ENCODE results near the gene AK1. TPM values are rescaled to one million over a fixed set of nuclear protein-coding genes. Genes with fewer than 3 reads are reported as not detected.
A peak's percentile ranks its signal among the peaks of the same experiment; 100 is the strongest.

Gene AK1
- total RNA-seq = 60.4 and 80.7 TPM in 2 replicates

GRCh38 chr9:127877566-127877998 is at the start of gene AK1:
TSS of gene AK1 (minus strand) at chr9:127877675. CDS start at chr9:127874617, 3,058 bp downstream.

GRCh38 chr9:127916720-127917581 is 39.5 kb upstream of the AK1 start, which contains the start of gene ST6GALNAC4:
TSS of gene ST6GALNAC4 (minus strand) at chr9:127917041. CDS start at chr9:127916419, 622 bp downstream.

DNA sequence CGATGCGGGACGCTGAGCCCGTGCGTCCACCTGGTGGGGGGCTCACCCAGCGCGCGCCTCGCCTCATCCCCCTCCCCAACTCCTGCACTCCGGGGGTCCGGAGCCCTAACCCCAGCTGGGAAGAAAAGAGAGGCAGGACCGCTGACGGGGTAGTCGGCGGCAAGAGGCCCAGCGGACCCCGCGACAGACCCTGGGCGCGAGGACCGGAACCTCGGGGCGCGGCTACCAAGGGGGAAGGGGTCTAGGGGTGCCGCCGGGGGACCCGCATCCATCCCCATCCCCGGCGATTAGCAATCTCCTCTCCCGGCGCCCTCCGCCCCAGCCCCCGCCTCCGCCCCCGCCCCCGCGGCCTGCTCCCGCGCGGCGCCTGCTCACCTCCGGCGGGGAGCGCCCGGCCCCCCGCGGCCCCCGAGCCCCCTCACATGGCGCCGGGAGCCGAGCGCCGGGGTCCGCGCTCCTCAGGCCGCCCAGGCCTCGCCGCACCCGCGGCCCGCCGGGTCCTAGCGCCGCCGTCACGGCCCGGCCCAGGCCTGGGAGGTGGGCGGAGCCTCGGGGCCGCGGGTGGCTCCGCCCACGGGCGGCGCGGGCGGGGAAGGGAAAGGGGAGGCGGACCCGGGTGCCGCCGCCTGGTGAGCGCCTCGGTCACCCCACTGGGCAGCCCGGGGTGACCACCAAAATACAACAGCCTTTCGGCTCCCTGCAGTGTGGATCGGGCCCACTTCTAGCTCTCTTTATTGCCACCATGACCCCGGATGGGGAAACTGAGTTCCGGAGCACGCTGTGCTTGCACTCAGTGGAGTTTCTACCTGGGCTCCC is 21.9 kb upstream of the AK1 start, which contains the start of gene ST6GALNAC6:
ST6GALNAC6 (minus strand) TSS at position 476 of the 816 bp plus-strand sequence. CDS start 1,622 bp downstream, outside the sequence.

GRCh38 chr9:127854184-127854806 is 23.2 kb downstream of the AK1 start, which contains the start of gene ENG:
TSS of gene ENG (minus strand) at chr9:127854658. CDS start at chr9:127854355, 303 bp downstream.

Small RNA genes within 50 kb of the gene (small RNA-seq; reads per million reads assigned to genes)
- gene MIR4672 (2.5 reads per million, percentile 58 among the genes with 10 or more reads in this experiment), gene RF00019 (not detected), gene RNA5SP296 (not detected)

Other genes starting within 250 kb of the AK1 start
- gene CFAP157, start 170.7 kb downstream of the AK1 start, total RNA-seq = under 0.01 and 0.14 TPM in 2 replicates
- gene PTRH1, start 162.0 kb downstream of the AK1 start, total RNA-seq = 21.0 and 24.7 TPM in 2 replicates
- not detected in 2 replicates for gene TTC16, start 161.6 kb downstream of the AK1 start, total RNA-seq
- 9.2 and 10.1 TPM in 2 replicates for gene TOR2A, start 142.4 kb downstream of the AK1 start, total RNA-seq
- gene SH2D3C, start 99.0 kb downstream of the AK1 start, total RNA-seq = 39.9 and 61.7 TPM in 2 replicates
- 77.0 and 88.0 TPM in 2 replicates for gene CDK9, start 91.6 kb downstream of the AK1 start, total RNA-seq
- gene FPGS, start 74.8 kb downstream of the AK1 start, total RNA-seq = 102 and 107 TPM in 2 replicates
- gene ENG, start 23.0 kb downstream of the AK1 start, total RNA-seq = 145 and 215 TPM in 2 replicates
- gene ST6GALNAC6, start 21.9 kb upstream of the AK1 start, total RNA-seq = 29.4 and 30.4 TPM in 2 replicates
- 51.1 and 66.1 TPM in 2 replicates for gene ST6GALNAC4, start 39.4 kb upstream of the AK1 start, total RNA-seq
- 0.27 and 0.43 TPM in 2 replicates for gene PIP5KL1, start 53.1 kb upstream of the AK1 start, total RNA-seq
- gene DPM2, start 60.2 kb upstream of the AK1 start, total RNA-seq = 12.2 and 16.2 TPM in 2 replicates
- gene EEIG1, start 103.3 kb upstream of the AK1 start, total RNA-seq = 6.4 and 8.2 TPM in 2 replicates
- 6.6 and 7.7 TPM in 2 replicates for gene NAIF1, start 189.6 kb upstream of the AK1 start, total RNA-seq
- 13.2 and 14.0 TPM in 2 replicates for gene SLC25A25, start 190.6 kb upstream of the AK1 start, total RNA-seq